Activated naive CD8-positive, alpha-beta T cell treated with anti-CD3 and anti-CD28 coated beads, Interleukin-2, amount 10 ng/mL, durations not matched to agents 7 days and 5 days (primary cell): ENCODE data around the gene CLDN19. TPM values are rescaled to one million over a fixed set of nuclear protein-coding genes. Genes with fewer than 3 reads are reported as not detected.

Experiments used
- ATAC-seq: fragments of 150-1000 bp; cut with Tn5 transposase; one replicate; pipeline ENCODE4 v1.10.0; 2021; ENCODE audit warnings: low read depth, moderate library complexity
- POLR2A ChIA-PET: fragments of 350-600 bp; sonication (Branson Sonifier 250); formaldehyde crosslinking; loops from one replicate; lab custom pipeline; 2021; ENCODE audit warnings: antibody characterized with exemption; lab: Charles Lee
- DNase-seq: peaks from one replicate; pipeline ENCODE4 v3.0.0; 2021
- H3K27ac Mint-ChIP-seq: one replicate; pipeline ENCODE4 v1.8.0; 2022; ENCODE audit warnings: mild to moderate bottlenecking, mixed read lengths
- H3K27me3 Mint-ChIP-seq: one replicate; pipeline ENCODE4 v1.8.0; 2022; ENCODE audit warnings: mild to moderate bottlenecking, moderate library complexity, mixed read lengths
- H3K36me3 Mint-ChIP-seq: one replicate; pipeline ENCODE4 v1.8.0; 2021; ENCODE audit warnings: mild to moderate bottlenecking, mixed read lengths
- H3K4me1 Mint-ChIP-seq: one replicate; pipeline ENCODE4 v1.8.0; 2021; ENCODE audit warnings: mixed read lengths
- H3K4me3 Mint-ChIP-seq: one replicate; pipeline ENCODE4 v1.8.0; 2022; ENCODE audit warnings: mild to moderate bottlenecking, moderate library complexity, mixed read lengths
- H3K9me3 Mint-ChIP-seq: one replicate; pipeline ENCODE4 v1.8.0; 2021; ENCODE audit warnings: mixed read lengths
- total RNA-seq, 2 experiments: library from RNA; stranded (reverse); gene quantifications; one replicate each; pipeline ENCODE4 v1.2.3, GENCODE V29; 2021

The CLDN19 gene
- total RNA-seq, 2 experiments from 2014 or later: not detected

GRCh38 chr1:42769811-42770210 lies 29.8 kb upstream of the CLDN19 start:
- DNase-seq (no peak), ATAC-seq (no peak)
- Mint-ChIP-seq H3K27ac (no peak overlapping the region), H3K9me3 (no peaks in the 10 kb centered on the region), H3K36me3 (peaks cover 20% of the 10 kb centered on the region), H3K4me3 (no peak overlapping the region), H3K4me1 (peaks cover 22% of the 10 kb centered on the region), H3K27me3 (no peaks in the 10 kb centered on the region)
- POLR2A ChIA-PET: interaction anchor here (1.4 kb wide), 1 partner anchor 155 kb away, joined by 3 read pairs; no protein-coding TSS in a partner anchor

- Mint-ChIP-seq H3K4me1 (peaks cover 22% of the 10 kb centered on the region), H3K27me3 (no peaks in the 10 kb centered on the region), H3K36me3 (peaks cover 17% of the 10 kb centered on the region), H3K4me3 (no peak overlapping the region), H3K9me3 (no peaks in the 10 kb centered on the region), H3K27ac (no peak overlapping the region)
- DNase-seq (no peak), ATAC-seq (no peak)
- POLR2A ChIA-PET: interaction anchor here (1.2 to 3.7 kb wide), 5 partner anchors 10 to 156 kb away, joined by 3 to 37 read pairs (median 34); partner anchors contain the start of genes TMEM269, YBX1 and ZNF691
Measured at GRCh38 chr1:42768172-42768571, 28.1 kb upstream of the CLDN19 start.

DNA sequence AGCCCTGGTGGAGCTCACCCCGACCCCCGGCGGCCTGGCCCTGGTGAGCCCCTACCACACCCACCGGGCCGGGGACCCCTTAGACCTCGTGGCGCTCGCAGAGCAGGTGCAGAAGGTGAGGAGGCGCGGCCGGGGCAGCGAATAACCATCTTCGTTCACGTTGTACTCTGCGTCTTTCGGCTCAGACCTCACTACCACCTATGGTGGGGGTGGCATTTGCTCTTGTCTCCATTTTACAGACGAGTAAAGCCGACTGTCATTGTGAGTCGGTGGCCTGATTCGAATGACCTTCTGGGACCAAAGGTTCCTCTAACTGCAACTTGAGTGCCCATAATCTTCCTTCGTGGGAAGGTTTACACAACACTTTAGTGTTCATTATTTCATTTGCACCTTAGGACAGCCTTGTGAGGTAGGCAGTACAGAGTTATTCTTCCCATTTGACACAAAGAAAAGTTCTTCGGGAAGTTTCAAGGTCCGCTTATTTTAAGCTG lies 27.5 kb upstream of the CLDN19 start:
- H3K9me3 Mint-ChIP-seq: no peaks in the 10 kb centered on the region
- ATAC-seq (no peak), DNase-seq (no peak)
- peaks cover 23% of the 10 kb centered on the region for H3K4me1 Mint-ChIP-seq
- no peaks in the 10 kb centered on the region for H3K27me3 Mint-ChIP-seq
- peaks cover 17% of the 10 kb centered on the region for H3K36me3 Mint-ChIP-seq
- no peak overlapping the region for H3K4me3 Mint-ChIP-seq
- H3K27ac Mint-ChIP-seq: peak overlapping the region; percentile 95
- POLR2A ChIA-PET: interaction anchor here (0.7 to 3.7 kb wide), 37 partner anchors 10 to 1788 kb away, joined by 3 to 37 read pairs (median 4); partner anchors contain the start of genes CFAP57, CTPS1, EBNA1BP2 and ERMAP

DNA sequence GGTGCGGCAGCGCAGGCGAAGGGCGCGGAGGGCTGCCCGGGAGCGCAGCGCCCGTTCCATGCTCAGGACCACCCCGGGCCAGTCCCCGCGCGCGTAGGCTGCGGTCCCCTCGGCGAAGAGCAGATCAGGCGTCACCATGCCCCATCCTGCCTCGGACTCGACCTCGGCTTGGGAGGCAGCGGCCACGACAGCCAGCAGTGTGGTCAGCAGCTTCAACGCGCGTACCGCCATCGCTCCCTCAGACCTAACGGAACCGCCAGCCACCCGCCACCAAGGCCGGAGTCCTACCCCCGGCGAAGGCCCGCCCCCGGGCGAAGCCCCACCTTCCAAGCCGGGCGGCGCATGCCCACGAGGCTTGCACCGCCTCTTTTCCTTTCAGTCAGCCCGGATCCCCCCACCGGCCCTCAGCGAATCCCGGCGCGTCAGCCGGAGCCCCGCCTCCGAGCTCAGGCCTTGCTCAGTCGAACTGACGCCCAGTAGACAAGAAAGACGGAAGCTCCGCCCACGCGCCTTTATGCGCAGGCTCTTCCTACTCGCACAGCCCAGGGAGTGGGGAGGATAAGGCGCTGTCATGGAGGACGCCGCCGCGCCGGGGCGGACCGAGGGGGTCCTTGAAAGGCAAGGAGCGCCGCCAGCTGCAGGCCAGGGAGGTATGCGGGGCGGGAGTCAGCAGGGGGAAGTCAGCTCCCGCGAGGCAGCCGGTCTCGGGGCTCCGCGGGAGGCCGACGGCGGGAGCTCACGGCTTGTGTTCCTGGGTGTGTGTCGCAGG lies 26.9 kb upstream of the CLDN19 start, which contains the start of the genes C1orf50 and P3H1:
Gene C1orf50 (plus strand): TSS at position 509 of the 769 bp plus-strand sequence. CDS start 63 bp downstream, at position 572.
Gene P3H1 (minus strand): TSS at position 288 of the 769 bp plus-strand sequence. CDS start 57 bp downstream, at position 231.
- no peaks in the 10 kb centered on the region for H3K27me3 Mint-ChIP-seq
- H3K9me3 Mint-ChIP-seq: no peaks in the 10 kb centered on the region
- peak; percentile 94 for ATAC-seq
- peak within 1 kb of the TSS; percentile 95 for H3K27ac Mint-ChIP-seq
- no peak within 1 kb of the TSS for H3K4me3 Mint-ChIP-seq
- POLR2A ChIA-PET: interaction anchor here (0.6 to 3.7 kb wide), 46 partner anchors 9 to 1787 kb away, joined by 3 to 37 read pairs (median 4); partner anchors contain the start of genes CCDC30, CFAP57, CTPS1 and EBNA1BP2
- peaks cover 16% of the 10 kb centered on the region for H3K36me3 Mint-ChIP-seq
- DNase-seq: peak; percentile 99
- H3K4me1 Mint-ChIP-seq: peaks cover 22% of the 10 kb centered on the region

DNA sequence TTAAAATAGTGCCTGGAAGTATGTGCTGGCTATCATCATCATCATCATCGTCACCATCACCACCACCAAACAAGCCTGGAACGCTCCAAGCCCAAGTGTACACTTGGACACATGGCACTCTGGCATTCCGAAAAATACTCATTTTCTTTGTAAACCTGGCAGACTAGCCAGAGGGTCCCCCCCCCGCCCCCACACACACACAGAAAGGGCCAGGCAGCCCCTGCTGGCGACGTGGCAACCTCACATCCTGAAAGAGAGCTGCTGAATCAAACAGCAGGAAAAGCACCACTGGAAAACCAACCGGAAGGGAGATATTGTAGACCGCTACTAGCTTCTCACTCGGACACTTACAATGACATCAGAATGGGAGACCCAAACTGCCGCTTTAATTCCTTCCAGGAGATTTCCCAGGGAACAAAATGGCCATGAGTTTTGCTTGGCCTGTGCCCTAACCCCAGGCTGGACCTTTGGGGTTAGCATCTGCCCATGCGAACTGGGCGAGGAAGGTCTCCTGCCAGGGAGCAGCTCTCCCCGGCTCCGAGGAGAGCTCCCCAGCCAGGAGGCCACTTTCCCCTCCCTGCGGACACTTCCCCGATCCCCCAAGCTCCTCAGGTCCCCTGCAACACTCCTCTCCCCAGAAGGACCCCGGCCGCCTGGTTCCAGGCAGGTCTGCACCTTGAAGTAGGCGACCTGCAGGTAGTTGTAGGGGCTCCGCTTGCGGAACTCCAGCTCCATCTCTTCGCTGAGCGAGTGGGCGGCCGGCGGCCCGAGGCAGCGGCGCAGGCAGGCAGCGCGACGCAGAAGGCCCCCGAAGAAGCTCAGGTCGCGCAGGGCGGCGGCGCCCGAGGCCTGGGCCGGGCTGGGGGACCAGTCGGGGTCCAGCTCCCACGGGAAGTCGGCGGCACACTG lies 26.1 kb upstream of the CLDN19 start:
- DNase-seq (no peak), ATAC-seq (peak; percentile 12)
- Mint-ChIP-seq H3K9me3 (no peaks in the 10 kb centered on the region), H3K27ac (peak overlapping the region; percentile 76), H3K4me1 (peaks cover 22% of the 10 kb centered on the region), H3K27me3 (no peaks in the 10 kb centered on the region), H3K4me3 (no peak overlapping the region), H3K36me3 (peaks cover 16% of the 10 kb centered on the region)
- POLR2A ChIA-PET: interaction anchor here (0.6 to 3.7 kb wide), 42 partner anchors 8 to 1786 kb away, joined by 3 to 37 read pairs (median 4); partner anchors contain the start of genes CCDC30, CTPS1, ERMAP and KDM4A

- H3K27ac Mint-ChIP-seq: no peak overlapping the region
- peaks cover 19% of the 10 kb centered on the region for H3K4me1 Mint-ChIP-seq
- H3K4me3 Mint-ChIP-seq: no peak overlapping the region
- H3K36me3 Mint-ChIP-seq: peaks cover 11% of the 10 kb centered on the region
- DNase-seq (no peak), ATAC-seq (no peak)
- H3K27me3 Mint-ChIP-seq: no peaks in the 10 kb centered on the region
- no peaks in the 10 kb centered on the region for H3K9me3 Mint-ChIP-seq
- POLR2A ChIA-PET: interaction anchor here (1.0 to 3.7 kb wide), 6 partner anchors 7 to 881 kb away, joined by 3 to 37 read pairs (median 32); partner anchors contain the start of genes ERMAP, SVBP, YBX1 and ZNF691
Measured at GRCh38 chr1:42765269-42765668, 25.2 kb upstream of the CLDN19 start.

DNA sequence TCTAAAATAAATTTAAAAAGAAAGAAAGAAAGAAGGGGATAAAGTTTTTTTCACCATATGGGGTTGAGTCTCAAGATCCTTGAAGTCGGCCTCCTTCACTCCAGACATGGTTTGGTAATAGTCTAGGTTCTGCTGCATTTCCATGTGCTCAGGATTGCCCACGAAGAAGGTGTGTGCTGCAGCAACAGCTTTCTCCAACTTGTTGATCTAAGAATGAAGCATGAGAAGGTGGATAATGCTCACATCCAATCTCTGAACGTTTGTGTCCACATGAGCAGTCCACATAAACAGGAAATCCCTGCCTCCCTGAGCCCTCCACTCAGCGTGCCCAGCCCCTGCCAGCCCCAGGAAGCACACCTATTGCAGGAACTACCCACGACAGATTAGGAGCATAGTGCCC lies 22.2 kb upstream of the CLDN19 start:
- Mint-ChIP-seq H3K4me1 (peaks cover 5% of the 10 kb centered on the region), H3K27me3 (no peaks in the 10 kb centered on the region), H3K27ac (no peak overlapping the region), H3K36me3 (peaks cover 6% of the 10 kb centered on the region), H3K4me3 (no peak overlapping the region), H3K9me3 (no peaks in the 10 kb centered on the region)
- DNase-seq (no peak), ATAC-seq (no peak)
- POLR2A ChIA-PET: interaction anchor here (1.5 kb wide), 1 partner anchor 23 kb away, joined by 3 read pairs; no protein-coding TSS in a partner anchor

- Mint-ChIP-seq H3K4me1 (peaks cover 5% of the 10 kb centered on the region), H3K4me3 (no peak overlapping the region), H3K36me3 (peaks cover 9% of the 10 kb centered on the region), H3K9me3 (no peaks in the 10 kb centered on the region), H3K27me3 (no peaks in the 10 kb centered on the region), H3K27ac (no peak overlapping the region)
- ATAC-seq (no peak), DNase-seq (no peak)
- POLR2A ChIA-PET: interaction anchor here (1.5 kb wide), 1 partner anchor 24 kb away, joined by 3 read pairs; no protein-coding TSS in a partner anchor
Measured at GRCh38 chr1:42761567-42761966, 21.5 kb upstream of the CLDN19 start.

DNA sequence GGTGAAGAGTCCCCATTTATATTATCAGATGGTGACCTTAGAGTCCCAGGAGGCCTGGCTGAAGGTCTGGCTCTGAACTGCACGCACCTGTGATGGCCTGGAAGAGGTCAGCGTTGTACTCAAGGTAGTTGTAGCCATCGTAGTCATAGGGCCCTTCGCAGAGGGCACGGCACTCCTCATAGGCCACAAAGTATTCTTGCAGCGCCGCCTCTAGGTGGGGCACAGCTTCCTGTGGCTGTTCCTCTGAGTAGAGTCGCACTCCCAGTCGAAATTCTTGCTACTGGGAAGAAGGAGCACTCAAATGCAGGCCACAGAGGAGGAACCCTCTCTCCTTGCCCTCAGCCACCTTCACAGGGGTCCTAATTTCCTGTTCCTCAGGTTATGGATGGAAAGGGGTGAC lies 19.1 kb upstream of the CLDN19 start:
- H3K27ac Mint-ChIP-seq: no peak overlapping the region
- H3K4me1 Mint-ChIP-seq: peaks cover 5% of the 10 kb centered on the region
- no peaks in the 10 kb centered on the region for H3K27me3 Mint-ChIP-seq
- POLR2A ChIA-PET: interaction anchor here (2.7 kb wide), 1 partner anchor 8 kb away, joined by 12 read pairs; the partner anchor contains the start of genes C1orf50 and P3H1
- no peak for DNase-seq
- H3K9me3 Mint-ChIP-seq: no peaks in the 10 kb centered on the region
- H3K4me3 Mint-ChIP-seq: no peak overlapping the region
- no peak for ATAC-seq
- peaks cover 24% of the 10 kb centered on the region for H3K36me3 Mint-ChIP-seq

DNA sequence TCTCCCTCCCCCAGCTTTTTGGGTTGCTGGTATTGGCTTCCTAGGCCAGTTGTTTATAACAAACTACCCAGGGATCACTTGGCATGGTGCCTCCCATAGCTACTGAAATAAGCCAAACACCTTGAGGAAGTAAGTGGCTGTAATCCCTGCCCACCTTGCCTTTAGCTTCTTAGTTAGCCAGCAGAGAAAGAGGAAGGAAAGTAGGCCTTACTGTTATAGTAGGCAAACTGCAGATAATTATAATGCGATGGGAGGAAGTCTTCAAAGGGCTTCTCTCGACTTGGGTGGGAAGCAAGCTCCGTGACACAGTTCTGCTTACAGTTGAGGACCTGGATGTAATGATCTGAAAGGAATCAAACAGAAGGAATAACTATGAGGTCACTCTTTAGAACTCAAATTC lies 18.6 kb upstream of the CLDN19 start:
- DNase-seq: no peak
- Mint-ChIP-seq H3K27me3 (no peaks in the 10 kb centered on the region), H3K4me1 (peaks cover 5% of the 10 kb centered on the region), H3K4me3 (no peak overlapping the region), H3K9me3 (no peaks in the 10 kb centered on the region), H3K27ac (no peak overlapping the region), H3K36me3 (peaks cover 27% of the 10 kb centered on the region)
- POLR2A ChIA-PET: interaction anchor here (2.7 kb wide), 1 partner anchor 8 kb away, joined by 12 read pairs; the partner anchor contains the start of genes C1orf50 and P3H1
- ATAC-seq: no peak

- DNase-seq (no peak), ATAC-seq (no peak)
- Mint-ChIP-seq H3K27ac (no peak overlapping the region), H3K4me3 (no peak overlapping the region), H3K36me3 (peaks cover 29% of the 10 kb centered on the region), H3K4me1 (peaks cover 5% of the 10 kb centered on the region), H3K27me3 (no peaks in the 10 kb centered on the region), H3K9me3 (no peaks in the 10 kb centered on the region)
- POLR2A ChIA-PET: interaction anchor here (2.7 kb wide), 1 partner anchor 9 kb away, joined by 12 read pairs; the partner anchor contains the start of genes C1orf50 and P3H1
Measured at GRCh38 chr1:42757892-42758275, 17.8 kb upstream of the CLDN19 start.
